Lung (tissue), 12 donors: ENCODE measurements around the gene HLA-DMB. TPM values are rescaled to one million over a fixed set of nuclear protein-coding genes. Genes with fewer than 3 reads are reported as not detected.

Experiments
- ATAC-seq: fragments of 200-7000 bp; cut with Tn5 transposase; one replicate; pipeline ENCODE4 v1.9.1; 2020; ENCODE audit warnings: moderate number of reproducible peaks; ENCODE audit not compliant: insufficient read depth, low FRiP score
- DNase-seq, 3 donors: peaks; one replicate each; pipeline ENCODE4 v3.0.0-alpha.2; 2013 to 2017
- H3K27ac ChIP-seq, 2 donors: one replicate each; pipeline ENCODE4 v1.5.1; 2013; ENCODE audit warnings: mild to moderate bottlenecking in 2 of 2, moderate library complexity in 2 of 2, control low read depth in 1 of 2, inconsistent platforms in 1 of 2, low read depth in 1 of 2, low read length in 1 of 2
- H3K27me3 ChIP-seq, 3 donors: one replicate each; pipeline ENCODE4 v1.5.1; 2013; ENCODE audit warnings: low read length in 2 of 3; ENCODE audit not compliant: control insufficient read depth in 3 of 3, insufficient read depth in 3 of 3
- H3K36me3 ChIP-seq, 4 donors: one replicate each; pipeline ENCODE4 v1.5.1; 2013; ENCODE audit warnings: low read length in 4 of 4, mild to moderate bottlenecking in 1 of 4, moderate library complexity in 1 of 4; ENCODE audit not compliant: control insufficient read depth in 4 of 4, insufficient read depth in 4 of 4
- H3K4me1 ChIP-seq, 5 donors: one replicate each; pipeline ENCODE4 v1.5.1; 2013; ENCODE audit warnings: low read length in 5 of 5, mild to moderate bottlenecking in 2 of 5, moderate library complexity in 1 of 5; ENCODE audit not compliant: control insufficient read depth in 5 of 5, insufficient read depth in 5 of 5
- H3K4me3 ChIP-seq: one replicate; pipeline ENCODE4 v1.5.1; 2013; ENCODE audit warnings: mild to moderate bottlenecking, control low read depth, moderate library complexity
- H3K9ac ChIP-seq, 2 donors: one replicate each; pipeline ENCODE4 v1.5.1; 2013; ENCODE audit warnings: low read length in 2 of 2, control low read depth in 1 of 2; ENCODE audit not compliant: insufficient read depth in 1 of 2
- H3K9me3 ChIP-seq, 4 donors: one replicate each; pipeline ENCODE4 v1.5.1; 2013; ENCODE audit warnings: low read length in 3 of 4, mild to moderate bottlenecking in 1 of 4, moderate library complexity in 1 of 4; ENCODE audit not compliant: control insufficient read depth in 4 of 4, insufficient read depth in 3 of 4
- WGBS, 2 donors: extraction: QIAGEN DNeasy Blood & Tissue Kit; methylation state at CpG; one replicate each; pipeline ENCODE4 v1.1.7; 2013; 5-methylcytosine and 5-hydroxymethylcytosine counted together
- polyA plus RNA-seq, 2 donors: library from polyadenylated mRNA; stranded (reverse); fragments of 200-250 nt; gene quantifications; one replicate each; pipeline ENCODE4 v1.2.1, GENCODE V29; 2013
- total RNA-seq, 2 donors: library from RNA; depleted of rRNA in 1 of 2; stranded (reverse); fragments of >200 nt in 1 of 2; gene quantifications; one replicate each; pipeline ENCODE4 v1.2.1, GENCODE V29; 2014 to 2021
- TF ChIP-seq, protein P1 (sequence below): IDR thresholded peaks from 2 replicates; pipeline ENCODE4 v1.5.1; 2012; ENCODE audit warnings: mild to moderate bottlenecking; ENCODE audit errors: control extremely low read depth, extremely low read depth
- donor health status: control.
- donor health status: control.
- donor health status: Bipolar disorder and iron deficiency.
- donor health status: healthy.
- donor health status: DM: yes; HTN: yes; CAD: no.

HLA-DMB gene
- total and polyA plus RNA-seq, 4 donors: 42.3 to 76.7 (median 51.1) TPM

DNA sequence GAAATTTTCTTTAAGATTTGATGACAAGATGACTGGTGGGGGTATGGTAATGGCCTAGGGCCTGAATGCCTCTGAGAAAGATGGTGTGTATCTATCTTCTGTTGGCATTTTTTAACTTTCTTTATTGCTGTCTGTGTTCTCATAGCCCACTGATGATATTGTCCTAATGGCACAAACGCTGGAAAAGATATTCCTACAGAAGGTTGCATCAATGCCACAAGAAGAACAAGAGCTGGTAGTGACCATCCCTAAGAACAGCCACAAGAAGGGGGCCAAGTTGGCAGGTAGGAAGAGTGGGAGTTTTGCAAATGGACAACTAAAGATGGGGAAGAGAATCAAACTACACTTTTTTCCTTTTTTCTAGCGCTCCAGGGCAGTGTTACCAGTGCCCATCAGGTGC lies 35.1 kb upstream of the HLA-DMB start:
- Histone ChIP-seq H3K27ac (no peak overlapping the region), H3K9ac (no peak overlapping the region), H3K9me3 (no peaks in the 10 kb centered on the region), H3K4me1 (peaks cover 0 to 22% (median 5%) of the 10 kb centered on the region in 5 donors), H3K27me3 (no peaks in the 10 kb centered on the region), H3K4me3 (no peak overlapping the region), H3K36me3 (peaks cover 61 to 80% (median 65%) of the 10 kb centered on the region in 4 donors)
- TF ChIP-seq, protein P1, sequence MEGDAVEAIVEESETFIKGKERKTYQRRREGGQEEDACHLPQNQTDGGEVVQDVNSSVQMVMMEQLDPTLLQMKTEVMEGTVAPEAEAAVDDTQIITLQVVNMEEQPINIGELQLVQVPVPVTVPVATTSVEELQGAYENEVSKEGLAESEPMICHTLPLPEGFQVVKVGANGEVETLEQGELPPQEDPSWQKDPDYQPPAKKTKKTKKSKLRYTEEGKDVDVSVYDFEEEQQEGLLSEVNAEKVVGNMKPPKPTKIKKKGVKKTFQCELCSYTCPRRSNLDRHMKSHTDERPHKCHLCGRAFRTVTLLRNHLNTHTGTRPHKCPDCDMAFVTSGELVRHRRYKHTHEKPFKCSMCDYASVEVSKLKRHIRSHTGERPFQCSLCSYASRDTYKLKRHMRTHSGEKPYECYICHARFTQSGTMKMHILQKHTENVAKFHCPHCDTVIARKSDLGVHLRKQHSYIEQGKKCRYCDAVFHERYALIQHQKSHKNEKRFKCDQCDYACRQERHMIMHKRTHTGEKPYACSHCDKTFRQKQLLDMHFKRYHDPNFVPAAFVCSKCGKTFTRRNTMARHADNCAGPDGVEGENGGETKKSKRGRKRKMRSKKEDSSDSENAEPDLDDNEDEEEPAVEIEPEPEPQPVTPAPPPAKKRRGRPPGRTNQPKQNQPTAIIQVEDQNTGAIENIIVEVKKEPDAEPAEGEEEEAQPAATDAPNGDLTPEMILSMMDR: no peak
- WGBS, 2 donors: 56 to 61% methylated on average over 2 of the region's 2 CpGs
- DNase-seq (no peak), ATAC-seq (no peak)

DNA sequence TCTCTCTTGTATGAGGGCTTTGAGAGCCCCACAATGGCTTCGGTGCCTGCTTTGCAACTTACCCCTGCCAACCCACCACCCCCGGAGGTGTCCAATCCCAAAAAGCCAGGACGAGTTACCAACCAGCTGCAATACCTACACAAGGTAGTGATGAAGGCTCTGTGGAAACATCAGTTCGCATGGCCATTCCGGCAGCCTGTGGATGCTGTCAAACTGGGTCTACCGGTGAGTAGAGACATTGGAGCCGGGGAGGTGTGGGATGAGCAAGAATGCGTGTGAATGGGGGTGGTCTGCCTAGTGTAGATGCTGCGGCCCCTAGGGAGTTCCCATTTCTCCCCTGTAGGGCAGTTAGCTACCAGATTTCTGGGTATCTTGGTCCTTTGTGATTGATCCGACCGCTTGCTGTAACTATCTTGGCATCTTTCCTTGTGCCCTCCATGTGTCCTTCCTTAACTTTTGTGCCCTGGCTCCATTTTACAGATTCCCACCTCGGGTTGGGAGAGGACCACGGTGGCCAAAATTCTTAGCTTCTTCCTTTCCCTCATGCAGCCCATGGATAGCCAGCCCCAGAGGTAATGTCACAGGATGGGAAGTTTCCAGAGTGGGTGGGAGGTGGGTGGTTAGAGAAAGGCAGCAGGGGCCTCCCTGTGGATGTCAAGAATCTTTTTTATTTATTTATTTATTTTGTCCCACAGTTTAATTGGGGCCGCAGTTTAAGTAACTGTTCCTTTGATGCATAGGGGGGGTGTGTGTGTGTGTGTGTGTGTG lies 33.9 kb upstream of the HLA-DMB start:
- H3K9me3 ChIP-seq: no peaks in the 10 kb centered on the region
- WGBS, 2 donors: 11 to 24% methylated on average over 14 of the region's 14 CpGs
- no peak overlapping the region for H3K27ac ChIP-seq
- no peaks in the 10 kb centered on the region for H3K27me3 ChIP-seq
- TF ChIP-seq, protein P1: no peak
- peaks cover 52 to 71% (median 54%) of the 10 kb centered on the region in 4 donors for H3K36me3 ChIP-seq
- ATAC-seq: no peak
- peak in 1 of 3 donors; percentile 6 for DNase-seq
- H3K9ac ChIP-seq: peak overlapping the region in 1 of 2 donors; percentile 43
- peaks cover 0 to 23% (median 5%) of the 10 kb centered on the region in 5 donors for H3K4me1 ChIP-seq
- peak overlapping the region; percentile 82 for H3K4me3 ChIP-seq

DNA sequence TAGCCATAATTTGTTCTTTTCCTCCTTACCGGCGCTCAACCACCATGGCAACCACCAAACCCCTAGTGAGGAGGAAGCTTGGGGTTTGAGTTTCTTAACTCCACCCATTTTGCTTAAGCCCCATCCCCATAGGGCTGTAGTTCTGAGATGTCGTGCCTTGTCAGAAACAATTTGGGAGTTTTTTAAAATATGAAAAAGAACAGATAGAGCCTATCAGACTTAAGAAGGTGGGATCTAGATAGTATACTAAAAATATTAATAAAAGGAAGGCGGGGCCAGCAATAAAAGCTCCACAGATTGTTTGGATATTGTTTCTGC lies 33.1 kb upstream of the HLA-DMB start:
- H3K4me1 ChIP-seq: peaks cover 0 to 28% (median 5%) of the 10 kb centered on the region in 5 donors
- peak in 2 of 3 donors; percentile 52 to 58 for DNase-seq
- WGBS, 2 donors: 0 to 2% methylated on average over 4 of the region's 4 CpGs

More for the DNA sequence above, 33.1 kb upstream of the HLA-DMB start:
- Histone ChIP-seq H3K27ac (no peak overlapping the region), H3K9me3 (no peaks in the 10 kb centered on the region), H3K4me3 (peak overlapping the region; percentile 97), H3K36me3 (peaks cover 46 to 69% (median 47%) of the 10 kb centered on the region in 4 donors), H3K27me3 (no peaks in the 10 kb centered on the region), H3K9ac (peak overlapping the region in 1 of 2 donors; percentile 78)
- TF ChIP-seq, protein P1: no peak
- ATAC-seq: no peak
